ENCODE measurements around the gene SCN4A.

- TF ChIP-seq, protein P1, sequence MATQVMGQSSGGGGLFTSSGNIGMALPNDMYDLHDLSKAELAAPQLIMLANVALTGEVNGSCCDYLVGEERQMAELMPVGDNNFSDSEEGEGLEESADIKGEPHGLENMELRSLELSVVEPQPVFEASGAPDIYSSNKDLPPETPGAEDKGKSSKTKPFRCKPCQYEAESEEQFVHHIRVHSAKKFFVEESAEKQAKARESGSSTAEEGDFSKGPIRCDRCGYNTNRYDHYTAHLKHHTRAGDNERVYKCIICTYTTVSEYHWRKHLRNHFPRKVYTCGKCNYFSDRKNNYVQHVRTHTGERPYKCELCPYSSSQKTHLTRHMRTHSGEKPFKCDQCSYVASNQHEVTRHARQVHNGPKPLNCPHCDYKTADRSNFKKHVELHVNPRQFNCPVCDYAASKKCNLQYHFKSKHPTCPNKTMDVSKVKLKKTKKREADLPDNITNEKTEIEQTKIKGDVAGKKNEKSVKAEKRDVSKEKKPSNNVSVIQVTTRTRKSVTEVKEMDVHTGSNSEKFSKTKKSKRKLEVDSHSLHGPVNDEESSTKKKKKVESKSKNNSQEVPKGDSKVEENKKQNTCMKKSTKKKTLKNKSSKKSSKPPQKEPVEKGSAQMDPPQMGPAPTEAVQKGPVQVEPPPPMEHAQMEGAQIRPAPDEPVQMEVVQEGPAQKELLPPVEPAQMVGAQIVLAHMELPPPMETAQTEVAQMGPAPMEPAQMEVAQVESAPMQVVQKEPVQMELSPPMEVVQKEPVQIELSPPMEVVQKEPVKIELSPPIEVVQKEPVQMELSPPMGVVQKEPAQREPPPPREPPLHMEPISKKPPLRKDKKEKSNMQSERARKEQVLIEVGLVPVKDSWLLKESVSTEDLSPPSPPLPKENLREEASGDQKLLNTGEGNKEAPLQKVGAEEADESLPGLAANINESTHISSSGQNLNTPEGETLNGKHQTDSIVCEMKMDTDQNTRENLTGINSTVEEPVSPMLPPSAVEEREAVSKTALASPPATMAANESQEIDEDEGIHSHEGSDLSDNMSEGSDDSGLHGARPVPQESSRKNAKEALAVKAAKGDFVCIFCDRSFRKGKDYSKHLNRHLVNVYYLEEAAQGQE (IDR thresholded peaks at IDR 0.05; ENCODE audit: insufficient read depth in 1 of 2, low read depth in 2 of 2, low read length in 2 of 2) = no peak
- no peak for TF ChIP-seq TAF1 (IDR thresholded peaks at IDR 0.05; ENCODE audit: borderline replicate concordance, insufficient read depth, low read length)
- TF ChIP-seq FOXP2 (optimal IDR thresholded peaks at IDR 0.05; ENCODE audit: borderline replicate concordance, extremely low read depth, extremely low read length, insufficient read depth) = no peak
- TF ChIP-seq POLR2AphosphoS5 (IDR thresholded peaks at IDR 0.05; ENCODE audit: low read depth, low read length) = no peak
- TF ChIP-seq SIN3A (IDR thresholded peaks at IDR 0.05; ENCODE audit: borderline replicate concordance, insufficient read depth, low read length) = no peak
Observed at GRCh38 chr17:63928172-63928666, 44.5 kb downstream of the SCN4A start.

All from PFSK-1 (cell line).